ENCODE results near the gene TOLLIP. TPM values are rescaled to one million over a fixed set of nuclear protein-coding genes. Genes with fewer than 3 reads are reported as not detected.

Gene TOLLIP
- total RNA-seq, 1 experiment from 2014 or later, result 29.5 TPM

- no peak overlapping the region for H2AFZ ChIP-seq
- TF ChIP-seq CTCF (conservative IDR thresholded peaks at IDR 0.05) (no peak), EZH2 (IDR thresholded peaks at IDR 0.05; ENCODE audit: low read depth) (no peak)
- no peaks in the 10 kb centered on the region for H3K9me2 ChIP-seq (ENCODE audit: insufficient read depth)
- no peaks in the 10 kb centered on the region; the same call in 1 of the 2 replicates for H3K9me3 ChIP-seq (ENCODE audit: insufficient read depth, low read depth)
- no TSS peak for BruUV-seq (replicated peaks)
- ChIA-PET POLR2A (ENCODE audit: unreplicated experiment) (no interaction called here), CTCF (no interaction called here)
- H4K20me1 ChIP-seq (ENCODE audit: insufficient read depth), result no peaks in the 10 kb centered on the region
- no peak overlapping the region for H3K27ac ChIP-seq
- H3K4me3 ChIP-seq, result no peak overlapping the region
- H3K4me2 ChIP-seq, result no peak overlapping the region
- no peaks in the 10 kb centered on the region for H3K4me1 ChIP-seq (replicated peaks; ENCODE audit: insufficient read depth)
- H3K79me2 ChIP-seq (ENCODE audit: low read depth), result no peaks in the 10 kb centered on the region
- H3K36me3 ChIP-seq (ENCODE audit: low read depth), result no peaks in the 10 kb centered on the region
- no peak for DNase-seq
- H3K27me3 ChIP-seq (ENCODE audit: insufficient read depth, low read depth), result no peaks in the 10 kb centered on the region
- no peaks in the 10 kb centered on the region for H3F3A ChIP-seq (ENCODE audit: insufficient read depth, low read depth)
- intact Hi-C loops (cut with micrococcal nuclease; ENCODE audit: unreplicated experiment), result no loop called here
Observed at GRCh38 chr11:1327064-1327460, 17.6 kb upstream of the TOLLIP start.

- H2AFZ ChIP-seq, result no peak overlapping the region
Observed at GRCh38 chr11:1326435-1327063, 17.1 kb upstream of the TOLLIP start.

GRCh38 chr11:1323774-1324173 lies 14.3 kb upstream of the TOLLIP start:
- intact Hi-C loops (cut with micrococcal nuclease; ENCODE audit: unreplicated experiment), result no loop called here
- POLR2A ChIA-PET (ENCODE audit: unreplicated experiment), result no interaction called here
- no peak overlapping the region for H3K4me3 ChIP-seq
- no peaks in the 10 kb centered on the region for H3K36me3 ChIP-seq (ENCODE audit: low read depth)
- TF ChIP-seq EZH2 (IDR thresholded peaks at IDR 0.05; ENCODE audit: low read depth), result no peak
- no peak for TF ChIP-seq CTCF (conservative IDR thresholded peaks at IDR 0.05)
- no peaks in the 10 kb centered on the region; the same call in 1 of the 2 replicates for H3K9me3 ChIP-seq (ENCODE audit: insufficient read depth, low read depth)
- no peaks in the 10 kb centered on the region for H3K79me2 ChIP-seq (ENCODE audit: low read depth)
- H3K27ac ChIP-seq, result no peak overlapping the region
- CTCF ChIA-PET, result no interaction called here
- no peak overlapping the region for H3K4me2 ChIP-seq
- H2AFZ ChIP-seq, result no peak overlapping the region
- no peaks in the 10 kb centered on the region for H3F3A ChIP-seq (ENCODE audit: insufficient read depth, low read depth)
- no peaks in the 10 kb centered on the region for H3K9me2 ChIP-seq (ENCODE audit: insufficient read depth)
- BruUV-seq (replicated peaks), result no TSS peak
- no peaks in the 10 kb centered on the region for H3K4me1 ChIP-seq (replicated peaks; ENCODE audit: insufficient read depth)
- H3K27me3 ChIP-seq (ENCODE audit: insufficient read depth, low read depth), result no peaks in the 10 kb centered on the region
- no peaks in the 10 kb centered on the region for H4K20me1 ChIP-seq (ENCODE audit: insufficient read depth)
- no peak for DNase-seq

More at GRCh38 chr11:1326435-1327063, 17.1 kb upstream of the TOLLIP start:
- no peak for TF ChIP-seq EZH2 (IDR thresholded peaks at IDR 0.05; ENCODE audit: low read depth)
- TF ChIP-seq CTCF (conservative IDR thresholded peaks at IDR 0.05), result no peak
- CTCF ChIA-PET, result no interaction called here
- no peak overlapping the region for H3K4me3 ChIP-seq
- H3K4me1 ChIP-seq (replicated peaks; ENCODE audit: insufficient read depth), result no peaks in the 10 kb centered on the region
- no peaks in the 10 kb centered on the region; the same call in 1 of the 2 replicates for H3K9me3 ChIP-seq (ENCODE audit: insufficient read depth, low read depth)
- POLR2A ChIA-PET (ENCODE audit: unreplicated experiment), result no interaction called here
- no peak overlapping the region for H3K4me2 ChIP-seq
- intact Hi-C loops (cut with micrococcal nuclease; ENCODE audit: unreplicated experiment), result no loop called here
- no peaks in the 10 kb centered on the region for H3K9me2 ChIP-seq (ENCODE audit: insufficient read depth)
- H3F3A ChIP-seq (ENCODE audit: insufficient read depth, low read depth), result no peaks in the 10 kb centered on the region
- no peaks in the 10 kb centered on the region for H3K36me3 ChIP-seq (ENCODE audit: low read depth)
- DNase-seq, result no peak
- H4K20me1 ChIP-seq (ENCODE audit: insufficient read depth), result no peaks in the 10 kb centered on the region
- BruUV-seq (replicated peaks), result no TSS peak
- H3K27ac ChIP-seq, result no peak overlapping the region
- H3K79me2 ChIP-seq (ENCODE audit: low read depth), result no peaks in the 10 kb centered on the region
- H3K27me3 ChIP-seq (ENCODE audit: insufficient read depth, low read depth), result no peaks in the 10 kb centered on the region
